Measurements from ENCODE around the gene NEK9. TPM values are rescaled to one million over a fixed set of nuclear protein-coding genes. Genes with fewer than 3 reads are reported as not detected.

The NEK9 gene
- total RNA-seq, 1 experiment from 2014 or later, result 50.8 TPM

DNA sequence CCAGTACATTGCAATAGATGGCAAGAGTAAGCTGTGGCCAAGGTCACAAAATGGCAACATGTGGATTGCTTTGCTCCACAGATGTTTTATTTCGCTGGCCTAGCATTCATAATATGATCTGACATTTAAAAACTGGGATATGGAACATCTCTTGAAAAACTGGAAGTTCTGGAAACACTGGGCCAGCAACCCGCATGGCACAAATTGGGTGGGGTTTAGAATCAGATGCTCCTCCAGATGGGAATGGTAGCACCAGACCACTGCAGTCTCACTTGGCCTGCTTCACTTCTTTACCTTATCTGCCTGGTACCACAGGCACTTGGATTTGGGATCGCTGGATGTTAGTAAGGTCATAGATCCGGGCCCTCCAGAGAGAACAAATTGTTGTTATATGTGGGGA, 47.3 kb downstream of the NEK9 start (continued):
- TF ChIP-seq, protein P1, sequence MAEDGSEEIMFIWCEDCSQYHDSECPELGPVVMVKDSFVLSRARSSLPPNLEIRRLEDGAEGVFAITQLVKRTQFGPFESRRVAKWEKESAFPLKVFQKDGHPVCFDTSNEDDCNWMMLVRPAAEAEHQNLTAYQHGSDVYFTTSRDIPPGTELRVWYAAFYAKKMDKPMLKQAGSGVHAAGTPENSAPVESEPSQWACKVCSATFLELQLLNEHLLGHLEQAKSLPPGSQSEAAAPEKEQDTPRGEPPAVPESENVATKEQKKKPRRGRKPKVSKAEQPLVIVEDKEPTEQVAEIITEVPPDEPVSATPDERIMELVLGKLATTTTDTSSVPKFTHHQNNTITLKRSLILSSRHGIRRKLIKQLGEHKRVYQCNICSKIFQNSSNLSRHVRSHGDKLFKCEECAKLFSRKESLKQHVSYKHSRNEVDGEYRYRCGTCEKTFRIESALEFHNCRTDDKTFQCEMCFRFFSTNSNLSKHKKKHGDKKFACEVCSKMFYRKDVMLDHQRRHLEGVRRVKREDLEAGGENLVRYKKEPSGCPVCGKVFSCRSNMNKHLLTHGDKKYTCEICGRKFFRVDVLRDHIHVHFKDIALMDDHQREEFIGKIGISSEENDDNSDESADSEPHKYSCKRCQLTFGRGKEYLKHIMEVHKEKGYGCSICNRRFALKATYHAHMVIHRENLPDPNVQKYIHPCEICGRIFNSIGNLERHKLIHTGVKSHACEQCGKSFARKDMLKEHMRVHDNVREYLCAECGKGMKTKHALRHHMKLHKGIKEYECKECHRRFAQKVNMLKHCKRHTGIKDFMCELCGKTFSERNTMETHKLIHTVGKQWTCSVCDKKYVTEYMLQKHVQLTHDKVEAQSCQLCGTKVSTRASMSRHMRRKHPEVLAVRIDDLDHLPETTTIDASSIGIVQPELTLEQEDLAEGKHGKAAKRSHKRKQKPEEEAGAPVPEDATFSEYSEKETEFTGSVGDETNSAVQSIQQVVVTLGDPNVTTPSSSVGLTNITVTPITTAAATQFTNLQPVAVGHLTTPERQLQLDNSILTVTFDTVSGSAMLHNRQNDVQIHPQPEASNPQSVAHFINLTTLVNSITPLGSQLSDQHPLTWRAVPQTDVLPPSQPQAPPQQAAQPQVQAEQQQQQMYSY (CRISPR knock-in tag; IDR thresholded peaks at IDR 0.05), result no peak
- TF ChIP-seq TEAD4 (CRISPR knock-in tag; IDR thresholded peaks at IDR 0.05) (no peak), HMGA2 (CRISPR knock-in tag; IDR thresholded peaks at IDR 0.05) (no peak), ETV6 (CRISPR knock-in tag; IDR thresholded peaks at IDR 0.05) (no peak), ELF4 (CRISPR knock-in tag; IDR thresholded peaks at IDR 0.05; ENCODE audit: low read depth) (no peak)

DNA sequence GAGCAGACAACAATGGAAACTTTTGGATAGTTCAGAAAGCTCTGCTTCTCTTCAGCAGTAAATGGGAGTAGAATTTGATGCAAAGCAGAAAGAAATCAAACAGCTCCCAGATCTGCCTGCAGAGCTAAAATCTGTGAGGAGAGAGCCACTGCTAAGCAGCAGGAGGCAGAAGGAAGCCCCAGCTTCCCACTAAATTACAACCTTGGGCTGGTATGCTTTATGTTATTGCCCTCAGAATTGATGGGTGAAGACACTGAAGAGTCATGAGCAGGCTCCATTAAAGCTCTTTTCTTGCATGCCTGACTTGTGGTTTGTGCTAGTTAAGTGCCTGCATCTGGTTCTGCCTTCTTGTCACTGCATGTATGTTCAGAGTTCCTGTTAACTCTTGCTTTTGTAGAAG, 49.1 kb downstream of the NEK9 start:
- POLR2A ChIA-PET, result no interaction called here
- Mint-ChIP-seq H3K4me1 (no peaks in the 10 kb centered on the region), H3K27me3 (ENCODE audit: low read depth) (no peaks in the 10 kb centered on the region), H3K9me3 (no peaks in the 10 kb centered on the region), H3K4me3 (no peak overlapping the region), H3K27ac (no peak overlapping the region), H3K36me3 (no peaks in the 10 kb centered on the region)
- DNase-seq (ENCODE audit: low spot score) (no peak), ATAC-seq (no peak)
- CTCF ChIA-PET, result interaction anchor here (1.1 to 1.4 kb wide), 2 partner anchors 11 to 172 kb away, joined by 4 read pairs; no protein-coding TSS in a partner anchor
- TF ChIP-seq SP1 (CRISPR knock-in tag; conservative IDR thresholded peaks at IDR 0.05) (no peak), NFE2L1 (CRISPR knock-in tag; IDR thresholded peaks at IDR 0.05) (no peak), MYBL2 (CRISPR knock-in tag; IDR thresholded peaks at IDR 0.05) (no peak), ZNF263 (CRISPR knock-in tag; IDR thresholded peaks at IDR 0.05; ENCODE audit: low read depth) (no peak), ZNF671 (CRISPR knock-in tag; IDR thresholded peaks at IDR 0.05) (no peak), SOX15 (CRISPR knock-in tag; IDR thresholded peaks at IDR 0.05) (no peak), CREB1 (CRISPR knock-in tag; IDR thresholded peaks at IDR 0.05) (no peak), RORB (CRISPR knock-in tag; IDR thresholded peaks at IDR 0.05) (no peak), CTCF (IDR thresholded peaks at IDR 0.05) (no peak)
- TF ChIP-seq, protein P2, sequence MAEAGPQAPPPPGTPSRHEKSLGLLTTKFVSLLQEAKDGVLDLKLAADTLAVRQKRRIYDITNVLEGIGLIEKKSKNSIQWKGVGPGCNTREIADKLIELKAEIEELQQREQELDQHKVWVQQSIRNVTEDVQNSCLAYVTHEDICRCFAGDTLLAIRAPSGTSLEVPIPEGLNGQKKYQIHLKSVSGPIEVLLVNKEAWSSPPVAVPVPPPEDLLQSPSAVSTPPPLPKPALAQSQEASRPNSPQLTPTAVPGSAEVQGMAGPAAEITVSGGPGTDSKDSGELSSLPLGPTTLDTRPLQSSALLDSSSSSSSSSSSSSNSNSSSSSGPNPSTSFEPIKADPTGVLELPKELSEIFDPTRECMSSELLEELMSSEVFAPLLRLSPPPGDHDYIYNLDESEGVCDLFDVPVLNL (CRISPR knock-in tag; IDR thresholded peaks at IDR 0.05; ENCODE audit: borderline replicate concordance, low read depth), result no peak
- TF ChIP-seq, protein P3, sequence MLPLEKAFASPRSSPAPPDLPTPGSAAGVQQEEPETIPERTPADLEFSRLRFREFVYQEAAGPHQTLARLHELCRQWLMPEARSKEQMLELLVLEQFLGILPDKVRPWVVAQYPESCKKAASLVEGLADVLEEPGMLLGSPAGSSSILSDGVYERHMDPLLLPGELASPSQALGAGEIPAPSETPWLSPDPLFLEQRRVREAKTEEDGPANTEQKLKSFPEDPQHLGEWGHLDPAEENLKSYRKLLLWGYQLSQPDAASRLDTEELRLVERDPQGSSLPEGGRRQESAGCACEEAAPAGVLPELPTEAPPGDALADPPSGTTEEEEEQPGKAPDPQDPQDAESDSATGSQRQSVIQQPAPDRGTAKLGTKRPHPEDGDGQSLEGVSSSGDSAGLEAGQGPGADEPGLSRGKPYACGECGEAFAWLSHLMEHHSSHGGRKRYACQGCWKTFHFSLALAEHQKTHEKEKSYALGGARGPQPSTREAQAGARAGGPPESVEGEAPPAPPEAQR (CRISPR knock-in tag; IDR thresholded peaks at IDR 0.05), result no peak

DNA sequence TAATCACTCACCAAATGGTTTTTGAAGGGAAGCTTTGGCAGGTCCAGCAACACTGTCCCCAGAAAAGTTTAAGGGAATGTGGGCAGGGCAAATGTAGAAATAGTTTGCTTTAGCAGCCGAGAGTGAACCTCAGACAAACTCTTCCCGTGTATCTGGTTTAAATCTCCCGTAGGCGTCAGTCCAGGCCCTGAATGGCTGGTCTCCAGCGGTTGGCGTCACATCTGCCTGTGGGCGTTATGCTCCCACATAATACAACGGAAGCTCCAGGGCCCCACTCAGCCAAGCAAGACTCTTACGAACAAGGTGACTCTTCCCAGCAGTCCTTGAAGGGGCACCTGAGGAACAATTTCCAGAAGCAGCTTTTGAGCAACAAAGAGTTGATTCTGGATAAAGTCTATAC, 56.5 kb downstream of the NEK9 start:
- H3K36me3 Mint-ChIP-seq, result no peaks in the 10 kb centered on the region
- ATAC-seq, result no peak
- ChIA-PET CTCF (interaction anchor here (0.9 to 1.8 kb wide), 6 partner anchors 18 to 418 kb away, joined by 3 to 17 read pairs (median 3); no protein-coding TSS in a partner anchor), POLR2A (no interaction called here)
- H3K27me3 Mint-ChIP-seq (ENCODE audit: low read depth), result no peaks in the 10 kb centered on the region
- DNase-seq (ENCODE audit: low spot score), result no peak
- TF ChIP-seq FOXJ3 (CRISPR knock-in tag; IDR thresholded peaks at IDR 0.05; ENCODE audit: borderline replicate concordance) (no peak), ZBTB43 (CRISPR knock-in tag; IDR thresholded peaks at IDR 0.05) (no peak), NR1H2 (CRISPR knock-in tag; IDR thresholded peaks at IDR 0.05) (no peak), ZNF671 (CRISPR knock-in tag; IDR thresholded peaks at IDR 0.05) (no peak), SOX15 (CRISPR knock-in tag; IDR thresholded peaks at IDR 0.05) (no peak), RORB (CRISPR knock-in tag; IDR thresholded peaks at IDR 0.05) (no peak)
- TF ChIP-seq, protein P4, sequence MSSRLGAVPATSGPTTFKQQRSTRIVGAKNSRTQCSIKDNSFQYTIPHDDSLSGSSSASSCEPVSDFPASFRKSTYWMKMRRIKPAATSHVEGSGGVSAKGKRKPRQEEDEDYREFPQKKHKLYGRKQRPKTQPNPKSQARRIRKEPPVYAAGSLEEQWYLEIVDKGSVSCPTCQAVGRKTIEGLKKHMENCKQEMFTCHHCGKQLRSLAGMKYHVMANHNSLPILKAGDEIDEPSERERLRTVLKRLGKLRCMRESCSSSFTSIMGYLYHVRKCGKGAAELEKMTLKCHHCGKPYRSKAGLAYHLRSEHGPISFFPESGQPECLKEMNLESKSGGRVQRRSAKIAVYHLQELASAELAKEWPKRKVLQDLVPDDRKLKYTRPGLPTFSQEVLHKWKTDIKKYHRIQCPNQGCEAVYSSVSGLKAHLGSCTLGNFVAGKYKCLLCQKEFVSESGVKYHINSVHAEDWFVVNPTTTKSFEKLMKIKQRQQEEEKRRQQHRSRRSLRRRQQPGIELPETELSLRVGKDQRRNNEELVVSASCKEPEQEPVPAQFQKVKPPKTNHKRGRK (CRISPR knock-in tag; IDR thresholded peaks at IDR 0.05; ENCODE audit: borderline replicate concordance), result no peak
- TF ChIP-seq, protein P5, sequence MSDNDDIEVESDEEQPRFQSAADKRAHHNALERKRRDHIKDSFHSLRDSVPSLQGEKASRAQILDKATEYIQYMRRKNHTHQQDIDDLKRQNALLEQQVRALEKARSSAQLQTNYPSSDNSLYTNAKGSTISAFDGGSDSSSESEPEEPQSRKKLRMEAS (CRISPR knock-in tag; IDR thresholded peaks at IDR 0.05), result no peak
- H3K9me3 Mint-ChIP-seq, result no peaks in the 10 kb centered on the region
- no peak overlapping the region for H3K4me3 Mint-ChIP-seq
- no peak overlapping the region for H3K27ac Mint-ChIP-seq
- H3K4me1 Mint-ChIP-seq, result peaks cover 10% of the 10 kb centered on the region
